SH-SY5Y (cell line): ENCODE data around the gene DMRT2.

Experiments
- GATA2 ChIP-seq: IDR thresholded peaks from 2 replicates; pipeline ENCODE4 v1.6.1; 2011; ENCODE audit warnings: mild to moderate bottlenecking, low read depth, low read length
- GATA3 ChIP-seq: IDR thresholded peaks from 2 replicates; pipeline ENCODE4 v1.6.1; 2011; ENCODE audit warnings: low read depth, mild to moderate bottlenecking, low read length, moderate library complexity

DNA sequence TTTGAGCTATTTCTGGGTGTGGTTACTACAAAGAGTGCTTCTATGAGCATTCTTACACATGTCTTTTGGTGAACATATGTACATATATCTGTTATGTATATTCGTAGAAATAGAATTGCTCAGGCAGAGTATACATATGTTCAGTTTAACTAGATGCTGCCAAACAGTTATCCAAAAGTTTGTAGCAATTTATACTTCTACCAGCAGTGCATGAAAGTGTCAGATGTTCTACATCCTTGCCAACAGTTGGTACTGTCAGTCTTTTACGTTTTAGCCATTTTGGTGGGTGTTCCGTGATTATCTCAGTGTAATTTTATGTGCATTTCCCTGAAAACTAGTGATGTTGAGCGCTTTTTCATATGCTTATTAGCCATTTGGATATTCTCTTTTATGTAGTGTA lies 35.9 kb upstream of the DMRT2 start:
- TF ChIP-seq GATA3: no peak
- no peak for TF ChIP-seq GATA2
